ENCODE measurements around the gene NOTCH1. TPM values are rescaled to one million over a fixed set of nuclear protein-coding genes. Genes with fewer than 3 reads are reported as not detected.

Gene NOTCH1
- polyA plus RNA-seq, 2 of the 4 experiments (the other 2 are of a cell fraction) = 0.88 to 5.7 TPM

- peaks cover 4% of the 10 kb centered on the region for H3K4me1 ChIP-seq
- WGBS (ENCODE audit: missing lambda C conversion rate) = 94% methylated on average over 23 of the region's 25 CpGs
- H3K9me3 ChIP-seq = no peaks in the 10 kb centered on the region
- H3K27ac ChIP-seq = no peak overlapping the region
- no peak for FAIRE-seq
- CTCF ChIA-PET = interaction anchor here (0.9 to 1.9 kb wide), 3 partner anchors 8 to 14 kb away, joined by 3 to 6 read pairs (median 4); no protein-coding TSS in a partner anchor
- H3K4me2 ChIP-seq = no peak overlapping the region
- DNase-seq (ENCODE audit: low read depth in 1 of 2, low spot score in 1 of 2) = no peak
- no peak for ATAC-seq
- TF ChIP-seq SMC3 (IDR thresholded peaks at IDR 0.05) (no peak), HOXB13 (CRISPR knock-in tag; IDR thresholded peaks at IDR 0.05; ENCODE audit: low read depth) (no peak), PHF8 (IDR thresholded peaks at IDR 0.05; ENCODE audit: borderline replicate concordance, low read depth) (no peak), HOXA7 (CRISPR knock-in tag; IDR thresholded peaks at IDR 0.05) (no peak), POLR2AphosphoS2 (conservative IDR thresholded peaks at IDR 0.05; ENCODE audit: low read length) (no peak; the same call in 1 of the 2 replicates), RAD21 (conservative IDR thresholded peaks at IDR 0.05 in 1 of 2, IDR thresholded peaks at IDR 0.05 in 1 of 2) (no peak), CHD2 (IDR thresholded peaks at IDR 0.05; ENCODE audit: low read length, partially characterized antibody) (no peak), PBX3 (IDR thresholded peaks at IDR 0.05) (no peak)
- TF ChIP-seq, protein P1, sequence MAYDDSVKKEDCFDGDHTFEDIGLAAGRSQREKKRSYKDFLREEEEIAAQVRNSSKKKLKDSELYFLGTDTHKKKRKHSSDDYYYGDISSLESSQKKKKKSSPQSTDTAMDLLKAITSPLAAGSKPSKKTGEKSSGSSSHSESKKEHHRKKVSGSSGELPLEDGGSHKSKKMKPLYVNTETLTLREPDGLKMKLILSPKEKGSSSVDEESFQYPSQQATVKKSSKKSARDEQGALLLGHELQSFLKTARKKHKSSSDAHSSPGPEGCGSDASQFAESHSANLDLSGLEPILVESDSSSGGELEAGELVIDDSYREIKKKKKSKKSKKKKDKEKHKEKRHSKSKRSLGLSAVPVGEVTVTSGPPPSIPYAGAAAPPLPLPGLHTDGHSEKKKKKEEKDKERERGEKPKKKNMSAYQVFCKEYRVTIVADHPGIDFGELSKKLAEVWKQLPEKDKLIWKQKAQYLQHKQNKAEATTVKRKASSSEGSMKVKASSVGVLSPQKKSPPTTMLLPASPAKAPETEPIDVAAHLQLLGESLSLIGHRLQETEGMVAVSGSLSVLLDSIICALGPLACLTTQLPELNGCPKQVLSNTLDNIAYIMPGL (CRISPR knock-in tag; IDR thresholded peaks at IDR 0.05; ENCODE audit: borderline replicate concordance) = no peak
- TF ChIP-seq, protein P2, sequence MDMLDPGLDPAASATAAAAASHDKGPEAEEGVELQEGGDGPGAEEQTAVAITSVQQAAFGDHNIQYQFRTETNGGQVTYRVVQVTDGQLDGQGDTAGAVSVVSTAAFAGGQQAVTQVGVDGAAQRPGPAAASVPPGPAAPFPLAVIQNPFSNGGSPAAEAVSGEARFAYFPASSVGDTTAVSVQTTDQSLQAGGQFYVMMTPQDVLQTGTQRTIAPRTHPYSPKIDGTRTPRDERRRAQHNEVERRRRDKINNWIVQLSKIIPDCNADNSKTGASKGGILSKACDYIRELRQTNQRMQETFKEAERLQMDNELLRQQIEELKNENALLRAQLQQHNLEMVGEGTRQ (IDR thresholded peaks at IDR 0.05) = no peak
- POLR2A ChIA-PET = no interaction called here
- no peak overlapping the region for H3K4me3 ChIP-seq
Observed at GRCh38 chr9:136476369-136477150, 69.3 kb downstream of the NOTCH1 start.

GRCh38 chr9:136474974-136475865, 70.6 kb downstream of the NOTCH1 start:
- ChIA-PET POLR2A (interaction anchor here (1.3 kb wide), 1 partner anchor 9 kb away, joined by 5 read pairs; no protein-coding TSS in a partner anchor), CTCF (interaction anchor here (0.8 to 2.3 kb wide), 6 partner anchors 10 to 168 kb away, joined by 3 to 9 read pairs (median 5); partner anchors contain the start of gene INPP5E)
- ATAC-seq (no peak), DNase-seq (ENCODE audit: low read depth in 1 of 2, low spot score in 1 of 2) (no peak), FAIRE-seq (no peak)
- WGBS (ENCODE audit: missing lambda C conversion rate) = 95% methylated on average over 31 of the region's 34 CpGs
- no peak overlapping the region for H3K4me3 ChIP-seq
- H3K4me2 ChIP-seq = no peak overlapping the region
- TF ChIP-seq REST (IDR thresholded peaks at IDR 0.05) (no peak), CHD4 (IDR thresholded peaks at IDR 0.05; ENCODE audit: borderline replicate concordance) (no peak), EHF (CRISPR knock-in tag; IDR thresholded peaks at IDR 0.05) (no peak), KDM5A (IDR thresholded peaks at IDR 0.05) (no peak), ATOH8 (CRISPR knock-in tag; IDR thresholded peaks at IDR 0.05; ENCODE audit: low read depth) (no peak), ESRRA (IDR thresholded peaks at IDR 0.05; ENCODE audit: borderline replicate concordance, low read length) (no peak), ZSCAN20 (CRISPR knock-in tag; IDR thresholded peaks at IDR 0.05) (no peak), CHD2 (IDR thresholded peaks at IDR 0.05; ENCODE audit: low read length, partially characterized antibody) (no peak), POLR2AphosphoS2 (conservative IDR thresholded peaks at IDR 0.05; ENCODE audit: low read length) (no peak), MAFK (IDR thresholded peaks at IDR 0.05; ENCODE audit: partially characterized antibody) (no peak), EP300 (IDR thresholded peaks at IDR 0.05) (no peak), CTCF (IDR thresholded peaks at IDR 0.05) (no peak)
- TF ChIP-seq, protein P3, sequence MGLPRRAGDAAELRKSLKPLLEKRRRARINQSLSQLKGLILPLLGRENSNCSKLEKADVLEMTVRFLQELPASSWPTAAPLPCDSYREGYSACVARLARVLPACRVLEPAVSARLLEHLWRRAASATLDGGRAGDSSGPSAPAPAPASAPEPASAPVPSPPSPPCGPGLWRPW (IDR thresholded peaks at IDR 0.05) = no peak
- no peaks in the 10 kb centered on the region for H3K4me1 ChIP-seq
- H3K27ac ChIP-seq = no peak overlapping the region
- H3K9me3 ChIP-seq = no peaks in the 10 kb centered on the region
